GM23248 (cell line): Measurements from ENCODE around the gene PPM1K. TPM values are rescaled to one million over a fixed set of nuclear protein-coding genes. Genes with fewer than 3 reads are reported as not detected.

Experiments
- DNase-seq: peaks from one replicate; pipeline ENCODE4 v3.0.0-alpha.2; 2015
- H2AFZ ChIP-seq: fragments of 200-600 bp; sonication (generic); 2 replicates; pipeline ENCODE4 v1.6.1; 2016; ENCODE audit warnings: antibody characterized with exemption
- H3F3A ChIP-seq: fragments of 200-600 bp; sonication (generic); 2 replicates; pipeline ENCODE4 v1.6.1; 2016; ENCODE audit warnings: mild to moderate bottlenecking, antibody characterized with exemption, mixed run types; ENCODE audit not compliant: insufficient read depth
- H3K27ac ChIP-seq: fragments of 200-600 bp; sonication (generic); 2 replicates; pipeline ENCODE4 v1.5.1; 2016; ENCODE audit warnings: mild to moderate bottlenecking
- H3K27me3 ChIP-seq: fragments of 200-600 bp; sonication (generic); replicated peaks from 2 replicates; pipeline ENCODE4 v1.6.1; 2016; ENCODE audit warnings: mild to moderate bottlenecking; ENCODE audit not compliant: insufficient read depth
- H3K36me3 ChIP-seq: fragments of 200-600 bp; sonication (generic); 2 replicates; pipeline ENCODE4 v1.6.1; 2016; ENCODE audit warnings: low read depth, mild to moderate bottlenecking
- H3K4me1 ChIP-seq: fragments of 200-600 bp; sonication (generic); 2 replicates; pipeline ENCODE4 v1.6.1; 2016; ENCODE audit warnings: mild to moderate bottlenecking; ENCODE audit not compliant: insufficient read depth
- H3K4me2 ChIP-seq: fragments of 200-600 bp; sonication (generic); one replicate; pipeline ENCODE4 v1.6.1; 2016; ENCODE audit warnings: mild to moderate bottlenecking; ENCODE audit not compliant: unreplicated experiment
- H3K4me3 ChIP-seq: fragments of 200-600 bp; sonication (generic); 2 replicates; pipeline ENCODE4 v1.5.1; 2016; ENCODE audit warnings: mild to moderate bottlenecking
- H3K79me2 ChIP-seq: fragments of 200-600 bp; sonication (generic); 2 replicates; pipeline ENCODE4 v1.6.1; 2016; ENCODE audit warnings: mild to moderate bottlenecking; ENCODE audit not compliant: insufficient read depth
- H3K9ac ChIP-seq: fragments of 200-600 bp; sonication (generic); 2 replicates; pipeline ENCODE4 v1.6.1; 2016; ENCODE audit warnings: mild to moderate bottlenecking
- H3K9me2 ChIP-seq: fragments of 200-600 bp; sonication (generic); 2 replicates; pipeline ENCODE4 v1.6.1; 2016; ENCODE audit warnings: mixed run types, mild to moderate bottlenecking, moderate library complexity; ENCODE audit not compliant: insufficient read depth
- H3K9me3 ChIP-seq: fragments of 200-600 bp; sonication (generic); one replicate; pipeline ENCODE4 v1.6.1; 2017; ENCODE audit warnings: low read depth
- H4K20me1 ChIP-seq: fragments of 200-600 bp; sonication (generic); 2 replicates; pipeline ENCODE4 v1.6.0; 2016; ENCODE audit not compliant: insufficient read depth
- EZH2 ChIP-seq: fragments of 200-600 bp; sonication (generic); IDR thresholded peaks from 2 replicates; pipeline ENCODE4 v1.6.1; 2018; ENCODE audit warnings: antibody characterized with exemption, mild to moderate bottlenecking; ENCODE audit not compliant: insufficient read depth, poor library complexity, severe bottlenecking
- EZH2phosphoT487 ChIP-seq: fragments of 200-600 bp; sonication (generic); IDR thresholded peaks from 2 replicates; pipeline ENCODE4 v1.6.1; 2018; ENCODE audit warnings: antibody characterized with exemption, moderate library complexity, mild to moderate bottlenecking, low read depth; ENCODE audit not compliant: insufficient read depth
- WGBS, 2 experiments: methylation state at CpG; one replicate each; pipeline ENCODE4 v1.1.6; 2015 to 2017; ENCODE audit warnings: low lambda C conversion rate in 2 of 2, low coverage in 1 of 2; ENCODE audit errors: missing lambda C conversion rate in 2 of 2; 5-methylcytosine and 5-hydroxymethylcytosine counted together
- in situ Hi-C: fragments of 300-500 bp; cut with MboI; formaldehyde crosslinking; loops from 2 replicates; pipeline ENCODE4 v1.15.0; 2020
- polyA plus RNA-seq: library from polyadenylated mRNA; unstranded; fragments of >200 nt; fragmentation: Nextera tagmentation; extraction: Ambion mirVana; gene quantifications from 2 replicates; pipeline ENCODE4 v1.2.1, GENCODE V29; 2016
- small RNA-seq: library from RNA; depleted of rRNA; stranded (forward); fragments of <200 nt; gene quantifications from one replicate; pipeline ENCODE3, GENCODE V24; 2014; ENCODE audit warnings: low read depth, low replicate concordance
- total RNA-seq: library from RNA; depleted of rRNA; stranded (reverse); fragments of >200 nt; shearing (Covaris generic); gene quantifications from 2 replicates; pipeline ENCODE4 v1.2.3, GENCODE V29; 2014; rRNA removed

Gene PPM1K
- total and polyA plus RNA-seq, 2 experiments from 2014 or later, result 4.3 to 8.2 TPM

DNA sequence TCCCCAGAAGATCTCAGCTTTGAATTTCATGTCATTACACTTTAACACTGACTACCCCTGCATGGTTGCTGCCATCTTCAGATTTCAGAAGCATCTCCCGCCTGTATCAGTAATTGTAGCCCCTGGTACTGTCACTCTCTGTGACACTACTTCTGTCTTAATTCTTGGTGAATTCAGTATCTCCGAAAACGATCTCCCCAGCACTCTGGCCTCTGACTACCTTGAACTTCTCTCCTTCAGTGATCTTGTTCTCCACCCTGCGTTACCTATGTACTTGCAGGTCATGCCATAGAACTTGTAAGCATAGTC is 72.2 kb downstream of the PPM1K start:
- Histone ChIP-seq H3K27ac (no peak overlapping the region), H3K9me3 (no peaks in the 10 kb centered on the region), H3K79me2 (no peaks in the 10 kb centered on the region), H3K9ac (no peak overlapping the region), H4K20me1 (no peaks in the 10 kb centered on the region), H2AFZ (no peak overlapping the region), H3K4me1 (no peaks in the 10 kb centered on the region), H3K27me3 (0 out of 2 replicates have a peak, but pooled peaks cover 5% of the 10 kb centered on the region), H3K4me2 (no peak overlapping the region), H3K4me3 (no peak overlapping the region), H3K9me2 (no peaks in the 10 kb centered on the region), H3F3A (no peaks in the 10 kb centered on the region), H3K36me3 (no peaks in the 10 kb centered on the region)
- no peak for DNase-seq
- no peak for TF ChIP-seq EZH2phosphoT487
- TF ChIP-seq EZH2, result no peak
- in situ Hi-C loops, result loop anchor here (10.0 to 25.0 kb wide), 3 partner anchors 147 to 527 kb away; no protein-coding TSS in a partner anchor
- WGBS, 2 experiments, result 32 to 43% methylated on average over 4 of the region's 4 CpGs

DNA sequence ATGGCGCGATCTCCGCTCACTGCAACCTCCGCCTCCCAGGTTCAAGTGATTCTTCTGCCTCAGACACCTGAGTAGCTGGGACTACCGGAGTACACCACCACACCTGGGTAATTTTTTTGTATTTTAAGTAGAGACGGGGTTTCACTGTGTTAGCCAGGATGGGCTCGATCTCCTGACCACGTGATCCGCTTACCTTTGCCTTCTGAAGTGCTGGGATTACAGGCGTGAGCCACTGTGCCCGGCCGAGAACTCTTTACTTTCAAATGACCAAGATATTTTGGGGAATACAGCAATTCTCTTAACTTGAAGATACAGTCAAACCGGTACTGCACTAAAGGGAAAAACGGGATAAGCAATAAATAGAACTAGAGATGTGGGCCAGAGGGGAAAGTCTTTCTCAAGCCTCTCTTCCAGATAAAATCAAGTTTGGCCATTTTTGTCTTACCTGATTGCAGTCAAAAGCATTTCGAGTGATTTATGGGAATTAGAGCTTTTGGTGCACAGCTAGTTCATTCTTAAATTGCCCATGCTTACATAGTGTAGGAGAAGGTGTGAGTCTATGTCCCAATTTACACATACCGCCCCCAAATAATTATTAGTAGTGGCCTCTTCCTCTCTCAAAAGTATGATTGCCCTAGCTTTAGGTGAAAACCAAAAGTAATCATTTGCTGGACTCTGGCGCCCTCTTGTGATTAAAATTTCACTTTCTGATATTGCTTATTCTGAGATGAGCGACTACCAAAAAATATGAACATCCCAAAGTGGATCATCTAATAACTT is 72.7 kb downstream of the PPM1K start:
- peak; percentile 55 for DNase-seq
- Histone ChIP-seq H3K4me2 (no peak overlapping the region), H3K4me1 (no peaks in the 10 kb centered on the region), H3K4me3 (no peak overlapping the region), H3K27me3 (0 out of 2 replicates have a peak, but pooled peaks cover 5% of the 10 kb centered on the region), H3K79me2 (no peaks in the 10 kb centered on the region), H3K9me3 (no peaks in the 10 kb centered on the region), H3K9ac (no peak overlapping the region), H3K9me2 (no peaks in the 10 kb centered on the region), H3K27ac (no peak overlapping the region), H3F3A (no peaks in the 10 kb centered on the region), H3K36me3 (no peaks in the 10 kb centered on the region), H2AFZ (no peak overlapping the region), H4K20me1 (no peaks in the 10 kb centered on the region)
- TF ChIP-seq EZH2phosphoT487 (no peak), EZH2 (no peak)
- in situ Hi-C loops, result loop anchor here (10.0 to 25.0 kb wide), 3 partner anchors 147 to 527 kb away; no protein-coding TSS in a partner anchor
- 54 to 55% methylated on average over 18 of the region's 18 CpGs for WGBS, 2 experiments

DNA sequence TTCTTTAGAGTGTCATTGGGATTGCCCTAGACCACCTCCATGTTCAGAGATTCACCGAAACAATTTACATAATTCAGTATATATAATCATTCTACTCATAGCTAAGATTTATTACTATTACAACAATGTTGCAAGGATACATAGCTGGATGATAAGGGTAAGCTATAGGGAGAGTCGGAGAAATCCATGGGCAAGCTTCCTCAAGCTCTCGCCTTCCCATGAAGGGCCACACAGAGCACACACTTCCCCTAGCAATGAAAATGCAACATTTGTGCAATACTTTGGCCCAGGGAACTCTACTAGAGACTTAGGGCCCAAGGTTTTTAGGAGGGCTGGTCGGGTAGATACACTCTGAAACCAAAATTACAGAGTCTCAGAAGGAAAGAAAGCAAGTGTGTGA is 76.2 kb downstream of the PPM1K start:
- peaks cover 3% of the 10 kb centered on the region; the same call in 1 of the 2 replicates for H3K27me3 ChIP-seq
- no peaks in the 10 kb centered on the region for H3K9me2 ChIP-seq
- in situ Hi-C loops, result loop anchor here (25.0 kb wide), 1 partner anchor 346 kb away; no protein-coding TSS in a partner anchor
- no peaks in the 10 kb centered on the region for H4K20me1 ChIP-seq
- no peak for DNase-seq
- TF ChIP-seq EZH2 (no peak), EZH2phosphoT487 (no peak)
- no peaks in the 10 kb centered on the region for H3K9me3 ChIP-seq
- no peaks in the 10 kb centered on the region for H3K36me3 ChIP-seq
- no peaks in the 10 kb centered on the region for H3K4me1 ChIP-seq
- no peak overlapping the region for H2AFZ ChIP-seq
- H3K4me2 ChIP-seq, result no peak overlapping the region
- no peak overlapping the region for H3K27ac ChIP-seq
- 51 to 53% methylated on average over 4 of the region's 4 CpGs for WGBS, 2 experiments
- H3K79me2 ChIP-seq, result no peaks in the 10 kb centered on the region
- H3K4me3 ChIP-seq, result no peak overlapping the region
- H3F3A ChIP-seq, result no peaks in the 10 kb centered on the region
- H3K9ac ChIP-seq, result no peak overlapping the region

Small RNA genes within 50 kb of the gene (small RNA-seq; reads per million reads assigned to genes)
- gene RF00019 (not detected), gene RNU6-1298P (not detected)

Other genes with a start within 250 kb of the PPM1K start
- 0.11 and 0.76 TPM in 2 replicates for gene ABCG2, start 125.9 kb downstream of the PPM1K start, total RNA-seq
- gene ABCG2, start 125.9 kb downstream of the PPM1K start, polyA plus RNA-seq, result 0.05 and 0.14 TPM in 2 replicates
- gene HERC6, start 94.3 kb upstream of the PPM1K start, total RNA-seq, result 0.51 and 1.1 TPM in 2 replicates
- 1.2 and 1.3 TPM in 2 replicates for gene HERC6, start 94.3 kb upstream of the PPM1K start, polyA plus RNA-seq
- 0.32 TPM in 1 of 2 replicates, not detected in the other for gene HERC5, start 172.6 kb upstream of the PPM1K start, total RNA-seq
- 0.10 TPM in 2 replicates for gene HERC5, start 172.6 kb upstream of the PPM1K start, polyA plus RNA-seq
- 93.8 and 118 TPM in 2 replicates for gene PYURF, start 239.2 kb upstream of the PPM1K start, total RNA-seq
- 178 TPM in 2 replicates for gene PYURF, start 239.2 kb upstream of the PPM1K start, polyA plus RNA-seq